ENCODE measurements around the gene CEP78.

GRCh38 chr9:78242041-78242440 is 6.2 kb downstream of the CEP78 start:
- TF ChIP-seq, protein P1, sequence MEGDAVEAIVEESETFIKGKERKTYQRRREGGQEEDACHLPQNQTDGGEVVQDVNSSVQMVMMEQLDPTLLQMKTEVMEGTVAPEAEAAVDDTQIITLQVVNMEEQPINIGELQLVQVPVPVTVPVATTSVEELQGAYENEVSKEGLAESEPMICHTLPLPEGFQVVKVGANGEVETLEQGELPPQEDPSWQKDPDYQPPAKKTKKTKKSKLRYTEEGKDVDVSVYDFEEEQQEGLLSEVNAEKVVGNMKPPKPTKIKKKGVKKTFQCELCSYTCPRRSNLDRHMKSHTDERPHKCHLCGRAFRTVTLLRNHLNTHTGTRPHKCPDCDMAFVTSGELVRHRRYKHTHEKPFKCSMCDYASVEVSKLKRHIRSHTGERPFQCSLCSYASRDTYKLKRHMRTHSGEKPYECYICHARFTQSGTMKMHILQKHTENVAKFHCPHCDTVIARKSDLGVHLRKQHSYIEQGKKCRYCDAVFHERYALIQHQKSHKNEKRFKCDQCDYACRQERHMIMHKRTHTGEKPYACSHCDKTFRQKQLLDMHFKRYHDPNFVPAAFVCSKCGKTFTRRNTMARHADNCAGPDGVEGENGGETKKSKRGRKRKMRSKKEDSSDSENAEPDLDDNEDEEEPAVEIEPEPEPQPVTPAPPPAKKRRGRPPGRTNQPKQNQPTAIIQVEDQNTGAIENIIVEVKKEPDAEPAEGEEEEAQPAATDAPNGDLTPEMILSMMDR (conservative IDR thresholded peaks at IDR 0.05; ENCODE audit: low read length): no peak
- TF ChIP-seq EZH2phosphoT487 (IDR thresholded peaks at IDR 0.05; ENCODE audit: borderline replicate concordance): no peak

Data from Loucy (cell line).